Fibroblast of lung (primary cell): ENCODE results near the gene FAM193A.

Experiments used
- EZH2 ChIP-seq: IDR thresholded peaks from 2 replicates; pipeline ENCODE4 v1.5.1; 2012; ENCODE audit warnings: low read length, control low read depth, mild to moderate bottlenecking; ENCODE audit errors: missing control alignments
- TF ChIP-seq, protein P1 (sequence below), 2 donors: IDR thresholded peaks in 1 of 2; conservative IDR thresholded peaks in 1 of 2; 1 replicate in 1 of 2; 2 replicates in 1 of 2; pipeline ENCODE4 v1.5.1; 2011 to 2012; ENCODE audit warnings: low read length in 2 of 2, control low read depth in 1 of 2, inconsistent platforms in 1 of 2, low read depth in 1 of 2, mild to moderate bottlenecking in 1 of 2

GRCh38 chr4:2578106-2578505 lies 41.7 kb downstream of the FAM193A start:
- TF ChIP-seq, protein P1, sequence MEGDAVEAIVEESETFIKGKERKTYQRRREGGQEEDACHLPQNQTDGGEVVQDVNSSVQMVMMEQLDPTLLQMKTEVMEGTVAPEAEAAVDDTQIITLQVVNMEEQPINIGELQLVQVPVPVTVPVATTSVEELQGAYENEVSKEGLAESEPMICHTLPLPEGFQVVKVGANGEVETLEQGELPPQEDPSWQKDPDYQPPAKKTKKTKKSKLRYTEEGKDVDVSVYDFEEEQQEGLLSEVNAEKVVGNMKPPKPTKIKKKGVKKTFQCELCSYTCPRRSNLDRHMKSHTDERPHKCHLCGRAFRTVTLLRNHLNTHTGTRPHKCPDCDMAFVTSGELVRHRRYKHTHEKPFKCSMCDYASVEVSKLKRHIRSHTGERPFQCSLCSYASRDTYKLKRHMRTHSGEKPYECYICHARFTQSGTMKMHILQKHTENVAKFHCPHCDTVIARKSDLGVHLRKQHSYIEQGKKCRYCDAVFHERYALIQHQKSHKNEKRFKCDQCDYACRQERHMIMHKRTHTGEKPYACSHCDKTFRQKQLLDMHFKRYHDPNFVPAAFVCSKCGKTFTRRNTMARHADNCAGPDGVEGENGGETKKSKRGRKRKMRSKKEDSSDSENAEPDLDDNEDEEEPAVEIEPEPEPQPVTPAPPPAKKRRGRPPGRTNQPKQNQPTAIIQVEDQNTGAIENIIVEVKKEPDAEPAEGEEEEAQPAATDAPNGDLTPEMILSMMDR (conservative IDR thresholded peaks at IDR 0.05 in 1 of 2, IDR thresholded peaks at IDR 0.05 in 1 of 2; ENCODE audit: low read depth in 1 of 2, low read length in 2 of 2), result no peak
- no peak for TF ChIP-seq EZH2
